Inflammatory macrophage (primary cell): ENCODE results near the gene DIPK1A.

Source experiments
- DNase-seq, 2 donors: peaks; one replicate each; pipeline ENCODE4 v3.0.0-alpha.2; 2020 to 2022

The DIPK1A gene

DNA sequence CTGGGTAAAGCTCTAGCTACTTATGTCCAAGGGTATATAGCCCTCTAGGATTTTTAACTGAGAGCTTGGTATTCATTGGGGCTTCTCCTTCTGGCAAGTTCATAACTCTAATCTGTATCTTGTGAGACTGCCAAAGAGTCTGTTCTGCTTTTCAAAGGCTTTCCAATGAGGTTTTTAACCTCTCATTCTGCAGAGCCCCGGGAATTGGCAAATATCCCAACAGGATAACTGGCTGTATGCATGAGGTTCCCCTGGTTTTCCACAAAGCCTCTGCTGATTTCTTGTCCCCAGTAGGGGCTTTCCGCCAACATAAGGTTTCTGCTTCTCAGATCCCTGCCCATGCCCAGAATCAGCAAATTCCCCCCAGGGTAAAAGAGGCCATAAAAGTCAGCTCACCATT lies 88.5 kb downstream of the DIPK1A start:
- no peak for DNase-seq

DNA sequence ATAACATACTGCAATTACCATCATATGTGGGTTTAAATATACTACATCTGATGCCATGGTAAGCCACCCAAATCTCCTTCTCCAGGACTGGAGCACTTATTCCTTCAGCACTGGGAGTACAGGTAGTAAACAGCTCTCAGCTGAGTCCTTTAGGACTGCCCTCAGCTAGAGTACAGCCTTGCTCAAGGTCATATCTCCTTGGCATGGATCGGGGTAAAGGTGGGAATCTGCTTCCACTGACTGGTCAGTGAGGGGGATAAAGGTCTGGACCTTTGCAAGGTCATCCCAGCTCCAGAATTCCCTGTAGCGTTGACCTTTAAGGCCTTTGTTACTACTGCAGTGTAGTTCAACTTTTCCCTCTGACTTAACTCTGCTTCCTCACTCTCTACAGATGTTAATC lies 90.7 kb downstream of the DIPK1A start:
- DNase-seq = no peak

DNA sequence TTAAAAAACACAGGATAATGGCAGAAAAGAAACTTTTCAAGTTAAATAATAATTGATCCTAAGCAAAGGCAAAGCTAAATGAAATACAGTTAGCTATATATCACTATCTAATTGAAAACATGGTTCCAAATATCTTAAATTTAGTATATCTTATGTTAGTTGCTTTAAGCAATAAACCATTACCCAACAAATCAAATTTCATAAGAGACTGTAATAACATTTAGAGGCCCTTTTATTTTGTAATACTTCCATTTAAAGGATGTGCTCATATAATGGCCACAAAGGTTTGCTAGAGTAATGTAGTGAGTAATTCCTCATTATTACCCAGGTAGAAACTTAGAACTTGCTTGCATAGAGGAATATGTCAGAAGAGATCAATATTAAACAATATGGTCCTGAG lies 97.1 kb downstream of the DIPK1A start:
- peak in 1 of 2 donors; percentile 81 for DNase-seq

DNA sequence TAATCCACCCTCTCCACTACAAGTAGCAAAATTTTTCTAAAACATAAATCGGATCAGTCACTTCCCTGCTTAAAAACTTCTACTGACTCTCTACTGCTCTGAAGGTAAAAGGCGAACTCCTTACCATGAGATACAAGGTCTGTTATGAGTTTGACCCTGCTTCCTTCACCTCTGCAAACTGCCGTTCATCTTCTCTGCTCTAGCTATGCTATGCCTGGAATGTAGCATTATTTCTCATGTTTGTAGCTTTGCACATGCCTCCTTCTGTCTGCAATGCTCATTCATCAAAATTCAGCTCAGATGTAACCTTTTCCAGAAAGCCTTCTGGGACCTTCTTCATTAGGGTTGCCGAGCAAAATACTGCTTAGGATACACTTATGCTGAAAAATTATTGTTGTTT lies 98.7 kb downstream of the DIPK1A start:
- DNase-seq = no peak

DNA sequence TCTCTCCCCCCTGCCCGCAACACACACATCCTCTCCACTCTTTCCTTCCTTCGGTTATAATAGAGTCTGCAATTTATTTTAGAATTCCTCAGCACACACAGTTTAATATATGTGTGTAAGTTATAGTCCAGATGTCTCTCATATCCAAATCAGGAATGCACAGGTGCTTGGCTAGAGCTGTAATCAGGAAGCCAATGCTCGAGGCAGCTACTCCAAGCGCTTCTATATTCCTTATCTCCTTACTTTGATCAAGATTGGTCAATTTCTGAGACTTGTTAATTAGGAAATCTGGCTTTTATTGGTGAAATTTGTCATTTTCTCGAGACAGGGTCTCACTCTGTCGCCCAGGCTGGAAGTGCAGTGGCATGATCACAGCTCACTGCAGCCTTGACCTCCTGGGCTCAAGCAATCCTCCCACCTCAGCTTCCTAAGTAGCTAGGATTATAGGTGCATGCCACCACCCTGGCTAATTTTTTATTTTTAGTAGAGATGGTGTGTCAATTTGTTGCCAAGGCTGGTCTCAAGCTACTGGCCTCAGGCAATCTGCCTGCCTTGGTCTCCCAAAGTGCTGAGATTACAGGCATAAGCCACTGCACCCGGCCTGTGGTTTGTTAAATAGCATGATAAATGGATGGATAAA lies 101.7 kb downstream of the DIPK1A start:
- no peak for DNase-seq

DNA sequence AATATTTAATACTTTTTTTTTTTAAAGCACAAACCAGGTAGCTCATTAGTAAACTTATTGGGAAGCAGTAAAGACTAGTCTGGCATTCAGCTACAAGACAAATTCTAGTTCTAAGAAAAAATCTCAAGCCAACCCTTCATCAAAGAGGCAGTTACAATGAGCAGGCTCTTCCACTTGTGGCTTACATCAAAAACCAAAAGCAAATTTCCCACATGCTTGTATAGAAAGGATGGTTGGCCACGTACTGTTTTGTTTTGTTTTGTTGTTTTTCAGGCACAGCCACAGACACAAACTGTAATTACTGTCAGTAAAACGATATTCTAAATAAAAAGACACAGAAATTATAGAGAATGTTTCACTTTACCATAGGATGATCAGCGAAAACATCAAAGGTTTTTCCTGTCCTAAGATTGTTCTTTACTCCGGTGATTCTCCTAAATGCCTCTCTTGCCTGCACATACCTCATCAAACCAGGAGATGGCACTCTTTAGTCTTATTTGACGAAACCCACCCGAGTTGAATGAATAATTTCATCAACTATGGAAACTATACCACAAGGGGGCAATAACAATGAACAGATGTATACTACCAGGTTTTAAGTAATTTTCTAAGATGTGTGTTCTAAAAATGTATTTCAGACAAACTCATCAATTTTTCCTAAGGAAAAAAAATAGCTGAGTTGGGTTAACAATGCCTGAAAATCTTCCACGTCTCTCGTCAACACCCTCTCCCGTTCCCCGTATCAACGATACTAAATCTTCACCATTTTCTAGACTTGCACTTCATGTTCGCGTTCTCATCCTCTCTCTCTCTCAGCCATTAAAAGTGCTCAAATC lies 102.5 kb downstream of the DIPK1A start:
- peak; percentile 74 to 91 for DNase-seq

DNA sequence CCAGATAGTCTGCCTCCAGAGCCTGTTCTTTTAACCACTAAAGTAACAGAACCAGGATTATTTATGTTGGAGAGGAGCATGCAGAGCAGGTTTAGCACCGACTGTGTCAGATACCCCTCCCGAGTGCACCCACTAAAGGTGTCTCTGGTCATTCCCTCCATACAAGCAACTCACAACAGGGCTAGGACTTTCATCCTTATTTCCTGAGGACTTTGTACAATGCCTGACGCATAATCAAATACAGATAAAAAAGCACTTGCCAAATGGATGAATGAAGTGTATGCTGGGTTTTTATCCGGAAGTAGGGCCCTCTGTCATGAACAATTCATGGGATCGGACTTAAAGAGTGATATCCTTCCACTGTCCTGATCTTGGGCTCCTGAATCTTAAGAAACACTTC lies 103.4 kb downstream of the DIPK1A start:
- no peak for DNase-seq

DNA sequence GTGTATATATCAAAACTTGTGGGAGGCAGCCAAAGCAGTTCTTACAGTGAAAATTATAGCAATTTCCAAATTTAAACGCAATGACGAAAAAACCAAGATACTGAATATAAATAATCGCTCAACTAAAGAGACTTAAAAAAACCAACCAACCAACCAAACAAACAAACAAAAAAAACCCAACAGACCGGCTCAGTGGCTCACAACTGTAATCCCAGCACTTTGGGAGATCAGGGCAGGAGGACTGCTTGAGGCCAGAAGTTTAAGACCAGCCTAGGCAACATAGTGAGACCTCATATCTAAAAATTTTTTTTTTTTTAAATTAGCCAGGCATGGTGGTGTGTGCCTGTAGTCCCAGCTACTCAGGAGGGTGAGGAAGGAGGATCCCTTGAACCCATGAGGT lies 106.0 kb downstream of the DIPK1A start:
- no peak for DNase-seq

DNA sequence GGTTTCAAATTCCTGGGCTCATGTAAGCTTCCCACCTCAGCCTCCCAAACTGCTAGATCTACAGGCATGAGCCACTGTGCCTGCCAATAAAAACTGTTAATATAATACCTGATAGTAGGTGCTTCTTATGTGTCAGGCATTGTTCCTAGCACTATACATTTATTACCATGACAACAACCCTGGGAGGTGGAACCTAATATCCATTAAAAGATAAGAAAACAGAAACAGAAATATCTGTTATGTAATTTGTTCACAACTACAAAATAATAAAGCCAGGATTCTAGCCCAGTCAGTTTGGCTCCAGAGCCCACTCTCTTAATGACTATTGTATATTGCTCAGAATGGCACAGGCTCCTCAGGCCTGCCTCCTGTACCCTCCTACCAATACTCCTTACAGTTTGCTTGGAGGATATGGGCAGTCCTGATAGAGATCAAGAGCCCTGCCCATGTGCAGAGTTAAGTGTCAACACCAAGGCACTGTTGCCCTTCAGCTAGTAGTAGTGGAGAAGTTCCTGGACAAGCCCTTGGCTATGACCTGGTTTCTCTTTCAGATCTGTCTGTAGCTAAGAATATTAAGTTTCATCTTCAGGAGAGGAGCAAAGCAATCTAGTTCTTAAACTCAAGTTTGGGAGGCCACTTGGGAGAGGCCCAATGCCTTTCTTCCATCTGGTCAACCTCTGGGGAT lies 107.0 kb downstream of the DIPK1A start:
- DNase-seq = no peak

DNA sequence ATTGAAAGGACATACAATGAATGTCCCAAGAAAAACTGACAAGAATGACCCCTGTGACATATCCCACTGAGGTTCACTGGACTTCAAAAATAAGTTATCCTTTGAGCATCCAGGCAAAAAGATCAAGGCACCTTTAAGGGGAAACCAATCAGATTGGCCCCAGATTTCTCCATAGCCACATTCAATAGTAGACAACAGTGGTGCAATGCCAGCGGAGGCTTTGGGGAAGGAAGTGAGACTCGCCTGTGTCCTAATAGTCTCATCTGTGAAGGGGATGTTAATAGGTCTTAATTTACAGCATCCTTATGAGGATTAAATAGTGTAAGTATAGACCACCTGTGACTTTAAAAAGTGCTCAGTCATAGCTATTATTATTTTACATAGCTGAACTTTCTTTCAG lies 108.0 kb downstream of the DIPK1A start:
- peak; percentile 79 to 86 for DNase-seq

DNA sequence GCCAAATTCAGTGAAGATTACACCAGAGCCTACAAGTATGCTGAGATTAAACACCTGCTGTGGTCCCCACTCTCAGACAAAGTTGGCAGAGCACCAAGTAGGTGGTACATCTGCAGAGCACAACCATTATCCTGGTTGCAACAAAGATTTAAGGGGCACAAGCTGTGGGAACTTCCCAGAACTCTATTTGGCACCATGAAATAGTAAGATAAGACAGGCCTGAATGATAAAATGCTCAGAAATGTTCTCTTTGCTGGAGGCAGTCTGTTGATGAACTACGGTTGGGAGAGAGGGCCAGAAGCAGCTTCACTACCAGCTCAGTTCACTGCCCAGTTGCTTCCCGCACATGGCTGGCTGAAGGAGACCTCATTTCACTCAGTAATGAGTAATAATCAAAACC lies 109.5 kb downstream of the DIPK1A start:
- DNase-seq = no peak

DNA sequence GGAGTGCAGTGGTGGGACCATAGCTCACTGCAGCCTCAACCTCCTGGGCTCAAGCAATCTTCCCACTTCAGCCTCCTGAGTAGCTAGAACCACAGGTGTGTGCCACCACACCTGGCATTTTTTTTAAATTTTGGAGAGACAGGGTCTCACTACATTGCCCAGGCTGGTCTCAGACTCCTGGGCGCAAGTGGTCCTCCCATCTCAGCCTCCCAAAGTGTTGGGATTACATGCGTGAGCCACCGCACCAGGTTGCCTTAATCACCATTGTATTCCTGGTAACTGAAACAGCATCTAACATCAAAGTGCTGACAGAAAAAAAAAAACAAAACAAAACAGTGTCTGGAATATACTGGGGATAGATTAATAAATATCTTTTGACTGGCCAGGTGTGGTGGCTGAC lies 111.2 kb downstream of the DIPK1A start:
- DNase-seq = no peak

DNA sequence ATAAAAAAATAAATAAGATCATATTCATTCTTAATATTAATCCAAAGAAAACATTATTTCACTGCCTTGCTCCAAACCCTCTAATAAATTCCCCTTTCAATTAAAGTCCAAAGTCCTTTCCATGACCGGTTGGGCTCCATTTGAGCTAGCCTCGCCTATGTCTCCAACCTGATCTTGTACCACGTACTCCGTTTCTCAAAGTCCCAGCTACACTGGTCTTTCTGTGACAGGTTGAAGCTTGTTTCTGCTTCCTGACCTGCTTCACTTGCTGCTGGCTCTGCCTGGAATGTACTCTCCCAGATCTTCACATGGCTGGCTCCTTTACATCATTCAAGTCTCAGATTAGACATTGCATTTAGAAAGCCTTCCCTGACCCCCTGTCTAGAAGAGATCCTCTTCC lies 113.1 kb downstream of the DIPK1A start:
- no peak for DNase-seq

DNA sequence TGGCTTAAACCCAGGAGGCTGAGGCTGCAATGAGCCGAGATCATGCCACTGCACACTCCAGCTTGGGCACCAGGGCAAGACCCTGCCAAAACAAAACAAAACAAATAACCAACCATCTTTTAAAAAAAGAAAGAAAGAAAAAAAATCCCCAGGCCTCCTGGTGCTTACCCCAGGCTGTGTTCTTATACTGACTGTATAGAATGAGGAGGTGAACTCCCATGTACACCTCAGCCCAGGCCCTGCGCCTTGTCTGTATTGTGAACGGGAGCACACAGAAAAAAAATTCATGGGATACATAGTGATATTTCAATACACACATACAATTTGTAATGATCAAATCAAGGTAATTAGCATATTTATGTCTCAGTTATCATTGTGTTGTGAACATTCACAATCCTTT lies 115.4 kb downstream of the DIPK1A start:
- no peak for DNase-seq

DNA sequence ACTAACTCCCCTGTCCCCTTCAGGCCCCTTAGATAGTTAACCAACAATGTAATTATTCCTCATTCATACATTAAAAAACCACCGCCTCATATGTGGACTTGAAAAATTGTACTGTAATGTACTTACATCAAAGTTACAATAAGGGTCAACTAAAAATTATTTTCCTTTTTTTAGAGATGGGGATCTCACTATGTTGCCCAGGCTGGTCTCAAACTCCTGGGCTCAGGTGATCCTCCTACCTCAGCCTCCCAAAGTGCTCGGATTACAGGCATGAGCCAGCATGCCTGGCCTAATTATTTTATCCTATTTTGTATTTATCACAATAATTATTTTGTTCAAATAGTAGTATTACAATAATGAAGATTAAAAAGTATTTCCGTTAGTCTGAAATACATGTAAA lies 116.8 kb downstream of the DIPK1A start:
- no peak for DNase-seq

DNA sequence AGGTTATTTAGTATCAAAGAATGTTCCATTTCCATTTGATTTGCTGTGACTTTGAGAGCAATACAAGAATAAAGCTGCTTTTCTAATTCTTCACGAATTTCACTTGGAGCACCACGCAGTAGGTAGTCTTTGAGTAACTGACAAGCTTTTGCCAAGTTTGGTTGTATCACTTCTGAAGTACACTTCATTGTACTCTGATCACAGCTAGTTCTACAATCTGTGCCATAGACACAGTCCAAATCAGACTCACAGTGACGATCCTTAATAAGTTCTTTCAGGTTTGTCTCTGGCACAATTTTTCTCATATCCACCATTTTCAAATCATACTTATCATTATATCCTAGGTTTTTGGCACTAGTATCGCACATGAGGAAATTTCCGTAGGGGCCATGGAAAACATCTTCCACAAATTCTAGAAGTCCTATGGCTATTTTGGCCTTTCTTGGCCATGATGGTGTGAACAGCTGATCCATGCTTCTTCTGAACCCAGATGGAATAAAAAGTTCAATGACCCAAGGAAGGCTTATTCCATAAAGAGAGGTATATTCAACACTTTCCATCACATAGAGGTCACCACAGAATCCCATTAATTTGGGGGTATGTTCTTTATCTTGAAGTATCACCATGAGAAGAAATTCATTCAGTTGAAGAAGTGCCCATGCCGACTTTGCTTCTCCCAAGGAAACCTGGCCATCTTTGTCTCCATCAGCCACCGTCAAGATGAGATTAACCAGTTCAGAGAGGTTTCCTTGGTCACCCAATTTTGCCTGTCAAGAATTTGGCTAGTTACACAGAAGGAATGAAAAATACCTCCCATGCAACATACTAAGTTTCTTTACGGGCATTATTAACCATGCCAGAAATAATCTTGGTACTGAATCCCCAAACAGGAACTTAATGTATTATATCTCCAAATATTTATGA lies 117.6 kb downstream of the DIPK1A start:
- no peak for DNase-seq

DNA sequence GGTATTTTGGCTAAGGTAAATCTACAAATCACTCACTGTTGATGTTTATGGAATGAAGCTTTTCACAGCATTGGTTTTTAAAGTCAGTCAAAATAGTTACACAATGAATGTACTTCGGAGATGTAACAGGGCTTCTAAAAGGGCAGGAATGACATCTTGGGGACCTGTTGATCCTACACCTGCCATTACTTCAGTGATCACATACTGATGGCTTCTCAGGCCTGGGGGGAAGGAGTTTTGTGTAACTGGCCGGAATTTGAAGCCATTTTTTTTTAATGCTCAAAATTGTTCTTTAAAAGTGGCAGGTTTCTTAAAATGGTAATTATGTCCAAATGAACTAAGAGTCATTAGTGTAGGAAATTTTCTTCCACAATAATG lies 118.2 kb downstream of the DIPK1A start:
- DNase-seq = no peak

DNA sequence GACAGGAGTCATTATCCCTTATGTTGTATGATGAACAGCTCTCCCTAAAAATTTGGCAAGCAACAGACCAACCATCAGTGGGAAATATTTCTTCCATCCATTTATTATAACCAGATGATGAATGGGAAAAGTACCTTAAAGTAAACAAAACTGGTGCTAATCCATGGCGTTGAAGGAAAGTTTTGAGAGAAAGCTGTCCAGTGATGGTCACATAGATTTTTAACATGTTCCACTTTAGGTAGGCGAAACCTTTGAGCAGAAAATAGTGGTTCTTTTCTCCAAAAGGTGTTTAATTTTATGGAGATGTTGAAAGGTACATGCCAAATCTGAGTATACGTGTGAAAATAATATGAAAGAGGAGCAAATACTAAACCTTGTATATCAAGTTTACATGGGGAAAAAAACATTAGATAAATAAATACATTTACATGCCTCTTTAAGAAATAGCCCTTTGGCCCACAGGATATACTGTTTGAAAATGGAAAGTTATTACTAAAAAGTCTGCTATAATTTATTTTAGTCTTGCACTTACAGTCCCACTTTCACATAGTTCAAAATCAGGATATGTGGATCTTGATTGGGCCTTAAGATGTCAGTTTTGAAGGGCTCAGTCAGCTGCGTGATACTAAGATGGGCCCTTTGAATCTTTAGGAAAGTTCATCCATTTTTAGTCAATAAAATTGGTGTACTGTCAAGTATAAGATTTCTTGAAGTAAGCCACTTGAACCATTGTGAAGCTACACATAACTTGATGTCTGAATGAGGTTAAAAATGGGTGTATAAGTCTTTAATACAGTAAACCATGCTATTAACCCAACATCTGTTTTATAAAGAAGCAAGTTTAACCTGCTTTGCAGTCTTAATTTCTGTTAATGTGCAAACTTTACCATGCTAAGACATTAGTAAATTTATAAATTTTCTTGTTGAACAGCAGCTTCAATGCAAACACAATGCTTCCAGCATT lies 118.9 kb downstream of the DIPK1A start:
- DNase-seq = no peak

DNA sequence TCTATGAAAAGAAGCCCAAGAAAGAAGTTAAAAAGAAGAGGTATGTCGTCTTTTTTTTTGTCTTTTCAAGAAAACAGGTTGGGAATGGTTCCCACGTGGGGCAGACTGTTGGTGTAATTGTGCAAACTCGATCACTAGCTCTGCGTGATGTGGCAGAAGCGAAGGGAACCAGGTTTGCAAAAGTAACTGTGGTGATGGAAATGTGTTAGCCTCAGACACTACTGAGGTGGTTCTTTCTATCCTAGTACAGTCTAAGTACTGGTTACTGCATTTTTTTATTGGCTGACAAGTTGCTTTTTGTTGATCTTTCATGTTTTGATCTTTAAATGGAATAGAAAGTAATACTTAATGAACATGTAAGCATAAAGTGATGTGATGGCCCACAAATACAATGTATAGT lies 120.7 kb downstream of the DIPK1A start:
- DNase-seq = no peak

DNA sequence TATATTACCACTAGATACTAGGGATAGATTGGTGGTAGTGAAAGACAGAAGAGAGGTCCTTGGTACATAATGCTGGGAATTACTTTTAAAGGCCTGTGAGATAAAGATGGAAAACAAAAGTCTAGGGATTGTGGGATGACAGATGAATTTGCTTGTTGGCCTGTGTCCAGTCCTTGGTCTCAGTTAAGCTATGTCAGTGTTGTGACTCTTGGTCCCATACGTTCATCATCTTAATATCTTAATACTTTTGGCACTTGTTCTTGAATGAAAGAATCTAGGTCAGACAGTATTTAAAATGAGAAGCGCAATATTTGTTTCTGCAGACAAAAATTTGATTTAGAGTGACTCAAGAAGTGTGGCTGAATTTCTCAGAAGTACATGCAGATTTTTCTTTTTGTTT lies 121.8 kb downstream of the DIPK1A start:
- no peak for DNase-seq

DNA sequence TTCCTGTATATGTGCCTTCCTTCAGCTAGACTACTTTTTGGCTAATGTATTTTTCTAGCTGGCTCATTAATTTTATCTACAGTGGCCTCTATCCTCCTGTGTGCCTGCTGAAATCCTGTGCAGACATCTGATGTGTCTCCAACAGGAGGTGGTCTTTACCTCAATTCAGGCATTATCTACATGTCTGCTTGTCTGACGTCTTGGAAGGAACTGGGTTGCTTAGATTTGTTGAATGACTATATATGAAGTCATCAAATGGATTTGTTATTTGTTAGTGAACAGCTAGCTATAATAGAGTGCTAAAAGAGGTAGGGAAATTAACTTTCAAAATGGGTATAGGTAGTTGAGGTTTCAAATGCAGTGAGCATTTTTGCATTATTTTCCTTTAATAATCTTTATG lies 122.7 kb downstream of the DIPK1A start:
- no peak for DNase-seq

DNA sequence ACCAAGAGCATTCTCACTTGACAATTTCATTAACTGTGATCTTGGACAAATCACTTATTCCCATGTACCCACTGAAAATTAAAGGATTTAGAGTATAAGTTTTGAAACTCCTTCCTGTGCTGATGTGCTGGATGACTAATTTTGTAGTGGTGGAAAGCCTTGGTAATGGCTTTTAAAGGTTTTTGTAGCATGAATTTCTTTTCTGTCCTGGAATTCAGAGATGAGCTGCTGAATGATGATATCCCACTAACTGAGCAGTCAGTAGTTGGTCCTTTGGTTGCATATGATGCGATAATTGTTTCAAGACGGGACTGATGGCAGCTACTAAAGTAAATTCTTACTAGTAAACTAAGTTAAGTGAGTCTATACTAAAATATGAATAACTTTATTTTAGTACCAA lies 124.2 kb downstream of the DIPK1A start:
- no peak for DNase-seq
